OCI-LY1 (cell line): Measurements from ENCODE around the gene CAVIN4.

Experiments used
- EZH2 ChIP-seq: fragments of 200-600 bp; sonication (generic), shearing (Covaris generic); IDR thresholded peaks from 2 replicates; pipeline ENCODE4 v1.8.0; 2017; ENCODE audit warnings: borderline replicate concordance, mixed run types, mild to moderate bottlenecking, antibody characterized with exemption, low read length, moderate library complexity, mixed read lengths
- TF ChIP-seq, protein P1 (sequence below): fragments of 200-600 bp; sonication (generic), shearing (Covaris generic); IDR thresholded peaks from 2 replicates; pipeline ENCODE4 v1.5.1; 2017; ENCODE audit warnings: mild to moderate bottlenecking, antibody characterized with exemption, low read length, moderate library complexity, mixed read lengths

GRCh38 chr9:100619194-100619593, 41.3 kb downstream of the CAVIN4 start:
- TF ChIP-seq, protein P1, sequence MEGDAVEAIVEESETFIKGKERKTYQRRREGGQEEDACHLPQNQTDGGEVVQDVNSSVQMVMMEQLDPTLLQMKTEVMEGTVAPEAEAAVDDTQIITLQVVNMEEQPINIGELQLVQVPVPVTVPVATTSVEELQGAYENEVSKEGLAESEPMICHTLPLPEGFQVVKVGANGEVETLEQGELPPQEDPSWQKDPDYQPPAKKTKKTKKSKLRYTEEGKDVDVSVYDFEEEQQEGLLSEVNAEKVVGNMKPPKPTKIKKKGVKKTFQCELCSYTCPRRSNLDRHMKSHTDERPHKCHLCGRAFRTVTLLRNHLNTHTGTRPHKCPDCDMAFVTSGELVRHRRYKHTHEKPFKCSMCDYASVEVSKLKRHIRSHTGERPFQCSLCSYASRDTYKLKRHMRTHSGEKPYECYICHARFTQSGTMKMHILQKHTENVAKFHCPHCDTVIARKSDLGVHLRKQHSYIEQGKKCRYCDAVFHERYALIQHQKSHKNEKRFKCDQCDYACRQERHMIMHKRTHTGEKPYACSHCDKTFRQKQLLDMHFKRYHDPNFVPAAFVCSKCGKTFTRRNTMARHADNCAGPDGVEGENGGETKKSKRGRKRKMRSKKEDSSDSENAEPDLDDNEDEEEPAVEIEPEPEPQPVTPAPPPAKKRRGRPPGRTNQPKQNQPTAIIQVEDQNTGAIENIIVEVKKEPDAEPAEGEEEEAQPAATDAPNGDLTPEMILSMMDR, result no peak
- TF ChIP-seq EZH2, result no peak
